GM12878 (cell line): ENCODE data around the gene SLC22A12. TPM values are rescaled to one million over a fixed set of nuclear protein-coding genes. Genes with fewer than 3 reads are reported as not detected.

Experiments used
- ATAC-seq: fragments of 200-7000 bp; cut with Tn5 transposase; 3 replicates; pipeline ENCODE4 v1.9.1; 2020; ENCODE audit warnings: mild to moderate bottlenecking, moderate library complexity
- BruUV-seq: library from RNA; stranded (reverse); fragments of 400-500 nt; replicated peaks from 2 replicates; lab custom pipeline; 2021; lab: Mats Ljungman, UMichigan
- CTCF ChIA-PET: fragments of 300-600 bp; sonication (Branson Sonifier 250); formaldehyde crosslinking; extraction: SDS; loops from one replicate; lab custom pipeline; 2021; ENCODE audit warnings: inconsistent platforms; lab: Yijun Ruan, JAX
- POLR2A ChIA-PET: fragments of 350-600 bp; formaldehyde crosslinking; extraction: SDS; loops from one replicate; lab custom pipeline; 2021; ENCODE audit warnings: inconsistent platforms; lab: Charles Lee
- RAD21 ChIA-PET: fragments of 300-600 bp; sonication (Branson Sonifier 250); formaldehyde crosslinking; loops from one replicate; lab custom pipeline; 2023; ENCODE audit warnings: antibody characterized with exemption; ENCODE audit not compliant: unreplicated experiment; lab: Charles Lee
- SMC1A ChIA-PET: fragments of 300-600 bp; sonication (Branson Sonifier 250); formaldehyde crosslinking; loops from one replicate; lab custom pipeline; 2023; ENCODE audit not compliant: unreplicated experiment, uncharacterized antibody; lab: Charles Lee
- DNase-seq: peaks from one replicate; pipeline ENCODE4 v3.0.0-alpha.2; 2011; ENCODE audit warnings: low read depth, low spot score
- FAIRE-seq: peaks from 3 replicates; lab custom pipeline; 2011; peaks lifted over from hg19 to GRCh38; lab: Jason Lieb, UNC
- H2AFZ ChIP-seq: 2 replicates; pipeline ENCODE4 v1.6.0; 2011; ENCODE audit warnings: low read depth, low read length, control low read depth; ENCODE audit not compliant: control insufficient read depth
- H3K27ac ChIP-seq: 2 replicates; pipeline ENCODE4 v1.5.1; 2011; ENCODE audit warnings: control low read depth; ENCODE audit not compliant: control insufficient read depth, insufficient read depth
- H3K27me3 ChIP-seq, 2 experiments: replicated peaks in 1 of 2; 2 replicates each; pipeline versions ENCODE4 v1.6.0 to v1.6.1; 2011; ENCODE audit warnings: low read length in 1 of 2; ENCODE audit not compliant: control insufficient read depth in 2 of 2, insufficient read depth in 2 of 2
- H3K36me3 ChIP-seq, 2 experiments: 2 replicates each; pipeline ENCODE4 v1.5.1; 2011; ENCODE audit warnings: low read length in 1 of 2; ENCODE audit not compliant: control insufficient read depth in 2 of 2, insufficient read depth in 2 of 2
- H3K4me1 ChIP-seq: 2 replicates; pipeline ENCODE4 v1.6.1; 2011; ENCODE audit warnings: mild to moderate bottlenecking, low read length, moderate library complexity, mixed read lengths; ENCODE audit not compliant: control insufficient read depth, insufficient read depth
- H3K4me2 ChIP-seq: 2 replicates; pipeline ENCODE4 v1.6.0; 2011; ENCODE audit warnings: control low read depth; ENCODE audit not compliant: control insufficient read depth, insufficient read depth
- H3K4me3 ChIP-seq: fragments of 200-600 bp; sonication (generic); 2 replicates; pipeline ENCODE4 v1.5.1; 2016
- H3K79me2 ChIP-seq: 2 replicates; pipeline ENCODE4 v1.6.0; 2011; ENCODE audit warnings: low read length; ENCODE audit not compliant: control insufficient read depth, insufficient read depth
- H3K9ac ChIP-seq: 2 replicates; pipeline ENCODE4 v1.8.0; 2011; ENCODE audit warnings: low read length, control low read depth, mixed read lengths; ENCODE audit not compliant: control insufficient read depth, insufficient read depth
- H3K9me3 ChIP-seq: replicated peaks from 3 replicates; pipeline ENCODE4 v1.5.1; 2011; ENCODE audit warnings: mild to moderate bottlenecking, low read length; ENCODE audit not compliant: control insufficient read depth, insufficient read depth
- H4K20me1 ChIP-seq: 2 replicates; pipeline ENCODE4 v1.6.0; 2011; ENCODE audit not compliant: control insufficient read depth, insufficient read depth
- EP300 ChIP-seq, 2 experiments: fragments of 150-350 bp in 1 of 2; IDR thresholded peaks; 2 replicates each; pipeline ENCODE4 v1.6.1; 2011 to 2012; ENCODE audit warnings: low read depth in 2 of 2, low read length in 2 of 2, borderline replicate concordance in 1 of 2, improper control_type of control experiment in 1 of 2, inconsistent platforms in 1 of 2; ENCODE audit not compliant: control insufficient read depth in 1 of 2
- GATAD2B ChIP-seq: fragments of 450-650 bp; conservative IDR thresholded peaks from 2 replicates; pipeline ENCODE4 v1.6.1; 2017; ENCODE audit warnings: low read depth, mild to moderate bottlenecking, moderate library complexity
- HDGF ChIP-seq: fragments of 450-650 bp; IDR thresholded peaks from 2 replicates; pipeline ENCODE4 v1.6.1; 2016; ENCODE audit warnings: antibody characterized with exemption
- IRF5 ChIP-seq: fragments of 450-650 bp; IDR thresholded peaks from 2 replicates; pipeline ENCODE4 v1.6.1; 2017; ENCODE audit warnings: borderline replicate concordance
- MTA2 ChIP-seq: fragments of 450-650 bp; IDR thresholded peaks from 2 replicates; pipeline ENCODE4 v1.6.1; 2016; ENCODE audit warnings: low read depth, mild to moderate bottlenecking, moderate library complexity
- RAD21 ChIP-seq: IDR thresholded peaks from 2 replicates; pipeline ENCODE4 v1.6.1; 2011; ENCODE audit warnings: mild to moderate bottlenecking, low read depth, low read length, moderate library complexity; ENCODE audit not compliant: insufficient read depth
- RCOR1 ChIP-seq: conservative IDR thresholded peaks from 2 replicates; pipeline ENCODE4 v1.6.1; 2012; ENCODE audit warnings: low read depth, low read length, improper control_type of control experiment
- SMAD5 ChIP-seq: IDR thresholded peaks from 2 replicates; pipeline ENCODE4 v1.6.1; 2016; ENCODE audit warnings: antibody characterized with exemption, low read depth
- STAT3 ChIP-seq: IDR thresholded peaks from 2 replicates; pipeline ENCODE4 v1.6.1; 2011; ENCODE audit warnings: low read depth, low read length, improper control_type of control experiment
- TCF12 ChIP-seq: IDR thresholded peaks from 2 replicates; pipeline ENCODE4 v1.6.1; 2011; ENCODE audit warnings: low read depth, mild to moderate bottlenecking, low read length
- YBX1 ChIP-seq: fragments of 450-650 bp; IDR thresholded peaks from 2 replicates; pipeline ENCODE4 v1.6.1; 2016; ENCODE audit warnings: antibody characterized with exemption
- ZBTB40 ChIP-seq: fragments of 450-650 bp; IDR thresholded peaks from 2 replicates; pipeline ENCODE4 v1.6.1; 2016; ENCODE audit warnings: mild to moderate bottlenecking, moderate library complexity, borderline replicate concordance
- ZNF274 ChIP-seq: IDR thresholded peaks from one replicate; pipeline ENCODE4 v1.8.0; 2011; ENCODE audit not compliant: insufficient read length, insufficient read depth
- ZNF622 ChIP-seq: fragments of 450-650 bp; IDR thresholded peaks from 2 replicates; pipeline ENCODE4 v1.6.1; 2017; ENCODE audit warnings: mild to moderate bottlenecking, inconsistent platforms
- WGBS: methylation state at CpG from one replicate; pipeline ENCODE4 v1.1.6; 2016; ENCODE audit warnings: low lambda C conversion rate; ENCODE audit not compliant: insufficient replicate concordance, insufficient coverage; ENCODE audit errors: missing lambda C conversion rate; 5-methylcytosine and 5-hydroxymethylcytosine counted together
- in situ Hi-C: fragments of 300-500 bp; cut with MboI; formaldehyde crosslinking; loops from 9 replicates; pipeline ENCODE4 v1.14.3; 2018; ENCODE audit warnings: mixed read lengths
- intact Hi-C: fragments of 100-400 bp; cut with micrococcal nuclease; formaldehyde crosslinking; loops from one replicate; pipeline ENCODE4 v1.14.2; 2022; ENCODE audit not compliant: unreplicated experiment
- polyA plus RNA-seq, 11 experiments: library from polyadenylated mRNA; depleted of rRNA in 4 of 11; unstranded in 6 of 11; stranded (reverse) in 5 of 11; fragments of >200 nt; fragmentation: Nextera tagmentation in 4 of 11; fragmentation: Illumina TruSeq in 1 of 11; extraction: Ambion mirVana in 4 of 11; extraction: Trizol in 1 of 11; gene quantifications; 1 replicate in 1 of 11; 2 replicates in 10 of 11; pipeline versions ENCODE4 v1.2.1 to v1.2.3, GENCODE V29; 2011 to 2016; ENCODE audit warnings: inconsistent platforms in 2 of 11, missing spikeins in 2 of 11, low read depth in 1 of 11
- total RNA-seq, 4 experiments: library from RNA; depleted of rRNA in 3 of 4; stranded (reverse); fragments of >200 nt in 3 of 4; fragmentation: Illumina TruSeq in 1 of 4; extraction: Trizol in 1 of 4; gene quantifications; 2 replicates each; pipeline versions ENCODE4 v1.2.1 to v1.2.3, GENCODE V29; 2013 to 2021
- TF ChIP-seq, protein P1 (sequence below): fragments of 450-650 bp; formaldehyde crosslinking; IDR thresholded peaks from 2 replicates; pipeline ENCODE4 v1.4.0; 2022; ENCODE audit warnings: mild to moderate bottlenecking, moderate library complexity
- TF ChIP-seq, protein P2 (sequence below): IDR thresholded peaks from 2 replicates; pipeline ENCODE4 v1.6.1; 2012; ENCODE audit warnings: low read depth, low read length, improper control_type of control experiment

SLC22A12 gene
- total and polyA plus RNA-seq, 10 of the 15 experiments (the other 5 are each of a cell fraction or from before 2014, with no cell fraction given) = not detected

DNA sequence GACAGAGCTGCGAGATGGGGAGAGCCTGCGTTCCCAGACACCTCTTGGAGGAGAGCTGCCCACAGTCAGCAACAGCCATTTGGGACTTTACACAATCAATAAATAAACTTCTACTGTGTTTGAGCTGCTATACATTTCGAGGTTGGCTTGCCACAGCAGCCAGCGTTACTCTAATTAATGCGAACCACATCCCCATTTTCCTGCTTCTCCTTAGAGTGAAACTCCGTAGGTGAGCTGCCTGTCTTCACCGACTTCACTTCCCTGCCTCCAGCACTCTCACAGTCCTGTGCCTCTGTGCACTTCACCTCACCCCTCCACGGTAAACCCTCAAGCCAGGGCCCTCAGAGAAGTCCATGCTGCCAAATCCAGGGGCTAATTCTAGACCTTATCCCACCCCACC, 5.9 kb upstream of the SLC22A12 start:
- BruUV-seq = no TSS peak
- CTCF ChIA-PET = no interaction called here

More for the DNA sequence above, 5.9 kb upstream of the SLC22A12 start:
- Histone ChIP-seq H3K27ac (no peak overlapping the region), H3K9me3 (no peaks in the 10 kb centered on the region; the same call in 2 of the 3 replicates), H3K4me2 (no peak overlapping the region), H3K4me1 (no peaks in the 10 kb centered on the region), H3K9ac (no peak overlapping the region), H2AFZ (no peak overlapping the region), H3K36me3 (no peaks in the 10 kb centered on the region), H3K27me3 (peaks cover 0 to 3% of the 10 kb centered on the region in 2 experiments; a peak in 1 of 4 replicates), H3K4me3 (no peak overlapping the region), H4K20me1 (no peaks in the 10 kb centered on the region), H3K79me2 (no peaks in the 10 kb centered on the region)
- POLR2A ChIA-PET = no interaction called here
- FAIRE-seq (no peak), DNase-seq (no peak), ATAC-seq (no peak)
- SMC1A ChIA-PET = interaction anchor here (1.0 to 1.4 kb wide), 2 partner anchors 25 to 65 kb away, joined by 3 read pairs; no protein-coding TSS in a partner anchor
- RAD21 ChIA-PET = no interaction called here
- in situ Hi-C loops (no loop called here), intact Hi-C loops (no loop called here)
- WGBS = 27% methylated on average over 8 of the region's 8 CpGs
- no peak for TF ChIP-seq YBX1
- TF ChIP-seq, protein P1, sequence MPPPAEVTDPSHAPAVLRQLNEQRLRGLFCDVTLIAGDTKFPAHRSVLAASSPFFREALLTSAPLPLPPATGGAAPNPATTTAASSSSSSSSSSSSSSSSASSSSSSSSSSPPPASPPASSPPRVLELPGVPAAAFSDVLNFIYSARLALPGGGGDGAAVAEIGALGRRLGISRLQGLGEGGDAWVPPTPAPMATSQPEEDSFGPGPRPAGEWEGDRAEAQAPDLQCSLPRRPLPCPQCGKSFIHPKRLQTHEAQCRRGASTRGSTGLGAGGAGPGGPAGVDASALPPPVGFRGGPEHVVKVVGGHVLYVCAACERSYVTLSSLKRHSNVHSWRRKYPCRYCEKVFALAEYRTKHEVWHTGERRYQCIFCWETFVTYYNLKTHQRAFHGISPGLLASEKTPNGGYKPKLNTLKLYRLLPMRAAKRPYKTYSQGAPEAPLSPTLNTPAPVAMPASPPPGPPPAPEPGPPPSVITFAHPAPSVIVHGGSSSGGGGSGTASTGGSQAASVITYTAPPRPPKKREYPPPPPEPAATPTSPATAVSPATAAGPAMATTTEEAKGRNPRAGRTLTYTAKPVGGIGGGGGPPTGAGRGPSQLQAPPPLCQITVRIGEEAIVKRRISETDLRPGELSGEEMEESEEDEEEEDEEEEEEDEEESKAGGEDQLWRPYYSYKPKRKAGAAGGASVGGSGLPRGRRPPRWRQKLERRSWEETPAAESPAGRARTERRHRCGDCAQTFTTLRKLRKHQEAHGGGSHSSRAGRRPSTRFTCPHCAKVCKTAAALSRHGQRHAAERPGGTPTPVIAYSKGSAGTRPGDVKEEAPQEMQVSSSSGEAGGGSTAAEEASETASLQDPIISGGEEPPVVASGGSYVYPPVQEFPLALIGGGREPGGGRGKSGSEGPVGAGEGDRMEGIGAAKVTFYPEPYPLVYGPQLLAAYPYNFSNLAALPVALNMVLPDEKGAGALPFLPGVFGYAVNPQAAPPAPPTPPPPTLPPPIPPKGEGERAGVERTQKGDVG (CRISPR knock-in tag) = no peak
- no peak for TF ChIP-seq ZNF274
- no peak for TF ChIP-seq STAT3
- no peak for TF ChIP-seq HDGF
- TF ChIP-seq IRF5 = no peak
- TF ChIP-seq GATAD2B = no peak
- TF ChIP-seq EP300 (IDR thresholded peaks at IDR 0.05; ENCODE audit: borderline replicate concordance in 1 of 2, control insufficient read depth in 1 of 2, low read depth in 2 of 2, low read length in 2 of 2) = no peak
- no peak for TF ChIP-seq MTA2
- no peak for TF ChIP-seq ZBTB40
- TF ChIP-seq RAD21 = no peak
- TF ChIP-seq, protein P2, sequence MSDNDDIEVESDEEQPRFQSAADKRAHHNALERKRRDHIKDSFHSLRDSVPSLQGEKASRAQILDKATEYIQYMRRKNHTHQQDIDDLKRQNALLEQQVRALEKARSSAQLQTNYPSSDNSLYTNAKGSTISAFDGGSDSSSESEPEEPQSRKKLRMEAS = no peak
- TF ChIP-seq SMAD5 = no peak
- no peak for TF ChIP-seq RCOR1
- no peak for TF ChIP-seq ZNF622
- no peak for TF ChIP-seq TCF12
